Activated CD4-positive, alpha-beta T cell treated with anti-CD3 and anti-CD28 coated beads, Interleukin-10, Interleukin-2, amounts not matched to agents 100 ng/mL and 50 ng/mL, durations not matched to agents 16 hours and 8 hours (primary cell): ENCODE results near the gene RYR1.
"Not testable (repeated sequence)": the region's sequence is repeated elsewhere in the genome, so short reads cannot be mapped to it uniquely, and the experiment has no call there.

Experiments
- DNase-seq: peaks from one replicate; pipeline ENCODE4 v3.0.0-alpha.2; 2020

The RYR1 gene

GRCh38 chr19:38517980-38518379 lies 84.5 kb downstream of the RYR1 start:
- not testable (repeated sequence) for DNase-seq

- DNase-seq, result no peak
Measured at GRCh38 chr19:38519168-38519567, 85.7 kb downstream of the RYR1 start.

DNA sequence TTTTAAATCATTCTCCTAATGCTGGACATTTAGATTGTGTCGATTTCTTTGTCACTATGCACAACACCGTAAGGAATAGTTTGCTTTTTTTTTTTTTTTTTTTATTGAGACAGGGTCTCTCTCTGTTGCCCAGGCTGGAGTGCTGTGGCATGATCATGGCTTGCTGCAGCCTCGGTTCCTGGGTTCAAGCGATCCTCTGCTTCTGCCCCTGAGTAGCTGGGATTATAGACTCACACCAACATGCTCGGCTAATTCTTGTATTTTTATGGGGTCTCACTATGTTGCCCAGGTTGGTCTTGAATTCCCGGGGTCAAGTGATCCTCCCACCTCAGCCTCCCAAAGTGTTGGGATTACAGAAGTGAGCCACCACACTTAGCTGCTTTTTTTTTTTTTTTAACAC lies 86.5 kb downstream of the RYR1 start:
- DNase-seq, result no peak

DNA sequence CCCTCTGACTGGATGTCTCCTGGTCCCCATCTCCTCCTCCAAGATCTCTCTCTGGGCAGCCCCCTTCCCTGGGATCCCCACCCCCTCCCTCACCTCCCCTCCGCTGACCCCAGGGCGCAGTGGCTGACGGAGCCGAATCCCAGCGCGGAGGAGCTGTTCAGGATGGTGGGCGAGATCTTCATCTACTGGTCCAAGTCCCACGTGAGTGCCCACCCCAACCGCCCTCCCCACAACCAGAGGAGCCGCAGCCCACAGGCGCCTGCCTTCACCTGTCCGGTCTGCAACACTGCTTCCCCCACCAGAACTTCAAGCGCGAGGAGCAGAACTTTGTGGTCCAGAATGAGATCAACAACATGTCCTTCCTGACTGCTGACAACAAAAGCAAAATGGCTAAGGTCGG lies 89.4 kb downstream of the RYR1 start:
- DNase-seq, result no peak

- DNase-seq, result no peak
Measured at GRCh38 chr19:38523319-38523718, 89.8 kb downstream of the RYR1 start.

- no peak for DNase-seq
Measured at GRCh38 chr19:38524369-38524768, 90.9 kb downstream of the RYR1 start.

DNA sequence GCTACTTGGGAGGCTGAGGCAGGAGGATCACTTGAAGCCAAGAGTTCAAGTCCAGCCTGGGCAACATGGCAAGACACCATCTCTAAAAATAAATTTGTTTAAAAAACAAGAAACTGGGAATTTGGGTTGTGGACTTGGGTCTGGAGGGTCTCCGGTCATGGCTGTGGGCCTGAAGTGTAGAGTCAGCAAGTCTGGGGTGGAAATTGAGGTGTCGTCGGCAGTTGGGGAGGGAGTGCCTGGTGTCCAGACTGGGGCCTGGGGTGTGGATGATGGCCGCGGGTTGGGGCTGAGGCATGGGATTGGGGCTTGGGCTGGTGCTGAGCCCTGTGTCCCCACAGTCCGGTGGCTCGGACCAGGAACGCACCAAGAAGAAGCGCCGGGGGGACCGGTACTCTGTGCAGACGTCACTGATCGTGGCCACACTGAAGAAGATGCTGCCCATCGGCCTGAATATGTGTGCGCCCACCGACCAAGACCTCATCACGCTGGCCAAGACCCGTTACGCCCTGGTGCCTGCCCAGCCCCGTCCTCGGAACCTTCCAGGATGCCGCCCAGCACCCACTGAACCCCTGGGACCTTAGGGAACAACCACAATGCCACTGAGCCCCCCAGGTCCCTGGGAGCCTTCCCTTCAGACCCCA lies 91.6 kb downstream of the RYR1 start:
- no peak for DNase-seq

GRCh38 chr19:38526430-38526829 lies 92.9 kb downstream of the RYR1 start:
- DNase-seq, result no peak

DNA sequence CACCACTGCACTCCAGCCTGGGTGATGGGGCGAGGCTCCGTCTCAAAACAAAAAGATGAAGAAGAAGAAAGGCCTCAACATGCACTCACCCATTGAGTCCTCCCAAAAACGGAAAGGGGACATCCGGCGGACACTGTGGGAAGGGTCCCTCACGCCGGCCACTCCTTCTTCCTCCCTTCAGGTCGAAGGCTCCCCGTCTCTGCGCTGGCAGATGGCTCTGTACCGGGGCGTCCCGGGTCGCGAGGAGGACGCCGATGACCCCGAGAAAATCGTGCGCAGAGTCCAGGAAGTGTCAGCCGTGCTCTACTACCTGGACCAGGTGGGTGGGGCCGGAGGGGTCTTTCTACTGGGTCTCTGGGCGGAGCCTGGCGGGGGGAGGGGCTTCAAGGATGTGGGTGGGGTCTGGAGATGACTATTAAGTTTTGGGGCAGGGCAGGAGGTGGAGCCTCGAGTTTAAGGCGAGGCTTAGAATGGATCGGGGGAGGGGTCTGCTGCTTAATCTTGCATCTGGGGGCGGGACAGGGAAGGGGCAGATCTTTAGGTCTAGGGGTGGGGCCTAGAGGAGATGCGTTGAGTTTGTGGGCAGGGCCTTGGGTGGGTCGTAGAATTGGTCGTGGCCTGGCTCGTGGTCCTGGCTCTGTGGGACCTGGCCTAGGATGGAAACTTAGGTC lies 94.1 kb downstream of the RYR1 start:
- DNase-seq, result no peak

GRCh38 chr19:38528213-38528755 lies 94.8 kb downstream of the RYR1 start:
- no peak for DNase-seq

DNA sequence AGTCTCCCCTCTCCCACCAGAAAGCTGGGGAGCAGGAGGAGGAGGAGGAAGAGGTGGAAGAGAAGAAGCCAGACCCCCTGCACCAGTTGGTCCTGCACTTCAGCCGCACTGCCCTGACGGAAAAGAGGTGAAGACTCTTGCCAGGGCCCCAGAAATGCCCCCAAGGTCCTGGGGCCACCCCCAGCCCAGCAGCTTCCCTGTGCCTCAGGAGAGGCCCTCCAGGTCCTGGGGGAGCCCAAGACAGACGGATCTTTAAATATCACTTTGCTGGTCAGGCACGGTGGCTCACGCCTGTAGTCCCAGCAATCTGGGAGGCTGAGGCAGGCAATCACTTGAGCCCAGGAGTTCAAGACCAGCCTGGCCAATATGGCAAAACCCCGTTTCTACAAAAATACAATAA lies 95.4 kb downstream of the RYR1 start:
- DNase-seq, result no peak

GRCh38 chr19:38531515-38531914 lies 98.0 kb downstream of the RYR1 start:
- no peak for DNase-seq

DNA sequence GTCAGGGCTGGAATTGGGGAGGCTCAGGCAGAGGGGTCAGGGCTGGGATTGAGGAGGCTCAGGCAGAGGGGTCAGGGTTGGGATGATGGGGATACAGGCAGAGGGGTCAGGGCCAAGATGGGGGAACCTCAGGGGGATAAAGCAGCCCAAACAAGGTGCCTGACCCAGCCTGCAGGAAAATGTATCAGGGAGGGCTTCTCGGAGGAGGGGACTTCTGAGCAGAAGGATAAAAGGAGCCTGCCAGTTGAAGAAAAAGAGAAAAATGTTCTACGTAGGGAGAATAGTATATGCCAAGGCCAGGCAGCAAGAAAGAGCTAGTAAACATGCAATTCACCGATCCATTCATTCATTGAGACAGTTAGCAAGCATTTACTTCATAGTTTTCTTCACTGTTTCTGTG lies 99.4 kb downstream of the RYR1 start:
- no peak for DNase-seq

- no peak for DNase-seq
Measured at GRCh38 chr19:38534574-38534973, 101.1 kb downstream of the RYR1 start.

DNA sequence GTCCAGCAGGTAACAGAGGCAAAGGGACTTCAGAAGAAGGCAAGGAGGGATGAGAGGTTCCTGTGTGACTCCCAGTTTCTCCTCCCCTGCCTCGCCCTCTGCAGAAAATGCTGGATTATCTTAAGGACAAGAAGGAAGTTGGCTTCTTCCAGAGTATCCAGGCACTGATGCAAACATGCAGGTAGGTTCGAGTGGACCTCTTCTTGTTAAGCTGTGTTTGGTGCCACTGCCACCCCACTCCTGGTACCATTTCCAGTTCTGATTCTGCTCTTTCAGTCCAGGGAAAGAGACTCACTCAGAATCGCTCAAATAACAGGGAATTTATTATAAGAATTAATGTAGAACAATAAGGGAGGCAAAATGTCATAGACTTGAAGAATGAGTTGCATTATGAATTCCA lies 101.7 kb downstream of the RYR1 start:
- no peak for DNase-seq

GRCh38 chr19:38537071-38537936 lies 103.8 kb downstream of the RYR1 start:
- no peak for DNase-seq

- no peak for DNase-seq
Measured at GRCh38 chr19:38538386-38538785, 104.9 kb downstream of the RYR1 start.

DNA sequence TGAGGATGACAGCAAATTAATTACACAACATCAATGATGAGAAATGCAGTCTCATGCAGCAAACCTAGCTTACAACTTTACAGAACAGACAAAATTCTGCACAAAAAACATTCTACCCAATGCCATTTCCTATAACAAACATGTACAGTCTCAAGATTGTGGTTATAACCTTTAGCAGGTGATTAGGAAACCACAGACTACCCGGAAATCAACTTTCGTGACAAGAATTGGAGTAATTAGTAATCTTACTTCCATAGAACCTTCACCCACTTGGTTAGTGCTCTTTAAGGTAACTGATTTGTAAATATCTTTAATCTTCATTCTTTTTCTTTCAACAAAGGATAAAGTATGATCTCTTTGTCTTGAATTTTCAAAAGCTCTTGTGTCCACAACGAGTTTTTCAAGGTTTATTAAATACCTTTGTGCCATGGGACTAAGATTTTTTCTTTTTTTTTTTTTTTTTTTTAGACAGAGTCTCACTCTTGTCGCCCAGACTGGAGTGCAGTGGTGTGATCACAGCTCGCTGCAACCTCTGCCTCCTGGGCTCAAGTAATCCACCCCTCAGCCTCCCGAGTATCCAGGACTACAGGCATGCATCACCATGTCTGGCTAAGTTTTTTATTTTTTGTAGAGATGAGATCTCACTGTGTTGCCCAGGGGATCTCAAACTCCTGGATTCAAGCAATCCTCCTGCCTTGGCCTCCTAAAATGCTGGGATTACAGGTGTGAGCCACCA lies 105.5 kb downstream of the RYR1 start:
- peak; percentile 84 for DNase-seq

DNA sequence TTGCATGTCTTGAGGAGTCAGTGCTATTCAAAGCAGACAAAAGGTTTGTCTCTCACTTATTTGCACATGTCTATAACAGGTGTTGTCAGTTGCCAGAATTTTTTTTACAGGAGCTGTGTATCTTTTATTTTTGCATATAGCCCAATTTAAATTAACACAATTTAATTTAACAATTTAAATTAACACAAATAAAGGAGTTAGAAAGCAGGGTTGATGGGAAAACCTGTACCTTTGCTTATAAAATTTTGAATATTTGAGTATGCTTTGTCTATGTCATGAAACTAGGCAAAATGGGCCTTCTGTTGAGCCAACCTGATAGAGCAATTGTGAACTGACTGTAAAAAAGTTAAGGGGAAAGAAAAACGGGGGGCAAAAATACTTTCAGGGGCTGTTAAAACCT lies 106.3 kb downstream of the RYR1 start:
- DNase-seq, result no peak

DNA sequence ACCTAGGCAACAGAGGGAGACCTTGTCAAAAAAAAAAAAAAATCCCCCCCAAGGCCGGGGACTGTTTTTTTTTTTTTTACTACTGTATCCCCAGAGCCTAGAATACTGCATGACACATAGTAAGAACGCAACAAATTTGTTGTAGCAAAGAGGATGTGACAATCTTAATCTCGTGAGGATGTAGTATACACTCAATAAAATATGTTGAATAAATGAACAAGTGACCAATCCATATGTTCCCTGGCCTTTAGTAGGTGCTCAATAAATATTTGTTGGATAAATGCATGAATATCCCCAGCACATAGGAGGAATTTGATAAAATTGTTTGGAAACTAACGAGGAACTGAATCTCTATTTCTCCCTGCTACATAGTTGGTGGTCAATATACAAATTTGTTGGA lies 108.5 kb downstream of the RYR1 start:
- DNase-seq, result no peak

DNA sequence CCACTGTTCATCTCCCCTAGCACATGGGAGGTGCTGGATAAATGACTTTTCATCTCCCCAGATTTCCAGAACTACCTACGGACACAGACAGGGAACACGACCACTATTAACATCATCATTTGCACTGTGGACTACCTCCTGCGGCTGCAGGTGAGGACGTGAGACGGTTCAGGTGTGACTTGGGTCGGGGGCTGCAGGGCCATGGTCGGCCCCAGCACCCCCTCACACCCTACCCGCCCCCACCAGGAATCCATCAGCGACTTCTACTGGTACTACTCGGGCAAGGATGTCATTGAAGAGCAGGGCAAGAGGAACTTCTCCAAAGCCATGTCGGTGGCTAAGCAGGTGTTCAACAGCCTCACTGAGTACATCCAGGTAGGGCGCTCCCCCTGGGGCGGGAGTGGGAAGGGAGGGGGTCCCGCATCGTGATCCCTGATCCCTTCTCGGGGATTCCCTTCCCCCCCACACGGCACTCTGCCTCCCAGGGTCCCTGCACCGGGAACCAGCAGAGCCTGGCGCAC lies 109.9 kb downstream of the RYR1 start:
- no peak for DNase-seq

DNA sequence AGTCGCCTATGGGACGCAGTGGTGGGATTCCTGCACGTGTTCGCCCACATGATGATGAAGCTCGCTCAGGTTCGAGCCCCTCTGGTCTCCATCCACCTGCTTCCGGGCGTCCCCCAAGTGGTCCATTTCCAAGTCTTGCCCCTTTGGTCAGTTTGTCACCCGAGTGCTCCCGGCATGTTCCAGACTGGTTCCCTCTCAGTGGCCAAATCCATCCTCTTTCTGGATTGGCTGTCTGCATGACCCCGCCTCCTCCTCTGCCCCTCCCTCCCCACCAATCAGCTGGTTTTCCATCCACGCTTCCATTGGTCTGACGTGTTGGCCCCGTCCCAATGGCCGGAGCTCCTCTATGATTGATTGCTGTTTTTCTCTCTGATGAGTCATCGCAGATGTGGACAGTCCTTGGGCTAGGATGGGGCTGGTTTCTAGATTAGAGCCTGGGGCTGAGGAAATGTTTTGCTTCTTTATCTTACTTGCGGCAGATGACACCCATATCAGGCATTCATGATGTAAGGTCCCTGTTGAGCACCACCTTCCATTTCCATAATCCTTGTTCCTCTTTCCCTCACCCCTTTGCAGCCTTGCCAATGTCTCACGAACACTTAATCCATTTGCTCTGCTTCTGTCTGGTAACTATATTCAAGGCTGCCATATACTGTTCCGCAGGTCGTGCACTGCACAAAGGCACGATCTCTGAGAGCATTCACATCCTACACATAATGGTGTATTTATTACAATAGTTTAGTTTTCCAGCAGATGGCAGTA lies 110.5 kb downstream of the RYR1 start:
- peak; percentile 73 for DNase-seq
